SU-DHL-6 (cell line): ENCODE measurements around the gene THAP12.

Experiments
- H2AFZ ChIP-seq: fragments of 200-600 bp; sonication (generic); 2 replicates; pipeline ENCODE4 v1.6.1; 2014; ENCODE audit warnings: low read depth, mild to moderate bottlenecking, moderate library complexity, mixed read lengths, antibody characterized with exemption, low read length; ENCODE audit not compliant: severe bottlenecking
- H3F3A ChIP-seq: fragments of 200-600 bp; shearing (Covaris generic); 2 replicates; pipeline ENCODE4 v1.6.0; 2016; ENCODE audit warnings: antibody characterized with exemption, mild to moderate bottlenecking; ENCODE audit not compliant: insufficient read depth
- H3K27ac ChIP-seq: fragments of 200-600 bp; sonication (generic); 2 replicates; pipeline ENCODE4 v1.5.1; 2016; ENCODE audit warnings: low read depth, mild to moderate bottlenecking, low read length, moderate library complexity, mixed read lengths
- H3K27me3 ChIP-seq: fragments of 200-600 bp; sonication (generic), shearing (Covaris generic); 2 replicates; pipeline ENCODE4 v1.6.0; 2014; ENCODE audit warnings: mild to moderate bottlenecking, low read length
- H3K36me3 ChIP-seq: fragments of 200-600 bp; sonication (generic); 2 replicates; pipeline ENCODE4 v1.6.1; 2014; ENCODE audit warnings: mild to moderate bottlenecking, low read length, mixed read lengths
- H3K4me2 ChIP-seq: fragments of 300-600, 200-600 bp; shearing (Covaris generic), sonication (generic); 2 replicates; pipeline ENCODE4 v1.6.0; 2014; ENCODE audit warnings: low read length, low read depth, mild to moderate bottlenecking; ENCODE audit not compliant: poor library complexity, severe bottlenecking
- H3K4me3 ChIP-seq: fragments of 200-600 bp; sonication (generic); 2 replicates; pipeline ENCODE4 v1.5.1; 2014; ENCODE audit warnings: antibody characterized with exemption, low read length, mild to moderate bottlenecking, mixed read lengths; ENCODE audit not compliant: insufficient read depth, poor library complexity, severe bottlenecking
- H3K79me2 ChIP-seq: fragments of 200-600 bp; sonication (generic); 2 replicates; pipeline ENCODE4 v1.6.1; 2014; ENCODE audit warnings: mild to moderate bottlenecking, low read length, moderate library complexity; ENCODE audit not compliant: insufficient read depth
- H3K9ac ChIP-seq: fragments of 200-600 bp; sonication (generic); 2 replicates; pipeline ENCODE4 v1.7.0; 2014; ENCODE audit warnings: mild to moderate bottlenecking, low read length
- H3K9me2 ChIP-seq: fragments of 200-600 bp; sonication (generic); replicated peaks from 2 replicates; pipeline ENCODE4 v1.6.1; 2014; ENCODE audit warnings: low read length; ENCODE audit not compliant: insufficient read depth
- H3K9me3 ChIP-seq: fragments of 200-600 bp; sonication (generic); 2 replicates; pipeline ENCODE4 v1.6.1; 2014; ENCODE audit warnings: low read length, mixed read lengths; ENCODE audit not compliant: insufficient read depth
- H4K20me1 ChIP-seq: fragments of 200-600 bp; sonication (generic); 2 replicates; pipeline ENCODE4 v1.6.1; 2014; ENCODE audit warnings: low read depth, mild to moderate bottlenecking, antibody characterized with exemption, low read length, moderate library complexity, mixed read lengths
- CTCF ChIP-seq: fragments of 200-600 bp; sonication (generic); IDR thresholded peaks from one replicate; pipeline ENCODE4 v1.5.1; 2017; ENCODE audit warnings: antibody characterized with exemption, mild to moderate bottlenecking, low read length, moderate library complexity; ENCODE audit not compliant: insufficient read depth, poor library complexity, severe bottlenecking
- EZH2phosphoT487 ChIP-seq: fragments of 200-600 bp; sonication (generic), shearing (Covaris generic); conservative IDR thresholded peaks from 2 replicates; pipeline ENCODE4 v1.6.1; 2018; ENCODE audit warnings: mild to moderate bottlenecking, antibody characterized with exemption, low read length, moderate library complexity, mixed read lengths

Gene THAP12

DNA sequence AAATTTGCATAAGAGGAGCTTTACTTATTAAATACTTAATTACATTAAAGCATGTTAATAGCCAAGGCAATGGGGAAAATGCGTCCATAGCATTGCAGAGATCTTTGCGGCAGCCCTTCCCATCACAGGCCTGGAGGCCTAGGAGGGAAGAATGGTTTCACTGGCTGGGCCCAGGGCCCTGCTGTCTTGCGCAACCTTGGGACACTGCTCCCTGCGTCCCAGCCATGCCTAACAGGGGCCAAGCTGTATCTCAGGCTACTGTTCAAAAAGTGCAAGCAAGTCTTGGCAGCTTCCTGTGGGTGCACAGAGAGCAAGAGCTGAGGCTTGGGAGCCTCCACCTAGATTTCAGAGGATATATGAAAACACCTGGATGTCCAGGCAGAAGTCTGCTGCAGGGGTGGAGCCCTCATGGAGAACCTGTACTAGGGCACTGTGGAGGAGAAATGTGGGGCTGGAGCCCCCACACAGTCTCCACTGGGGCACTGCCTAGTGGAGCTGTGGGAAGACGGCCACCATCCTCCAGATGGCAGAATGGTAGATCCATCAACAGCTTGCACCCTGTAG, 46.0 kb downstream of the THAP12 start:
- Histone ChIP-seq H3K9me2 (no peaks in the 10 kb centered on the region), H3K27ac (no peak overlapping the region), H3K36me3 (no peaks in the 10 kb centered on the region), H3K79me2 (no peaks in the 10 kb centered on the region), H3K27me3 (no peaks in the 10 kb centered on the region), H3F3A (no peaks in the 10 kb centered on the region), H2AFZ (no peak overlapping the region), H3K9me3 (peaks cover 25% of the 10 kb centered on the region; the same call in 1 of the 2 replicates), H3K4me3 (no peak overlapping the region), H3K9ac (no peak overlapping the region), H4K20me1 (no peaks in the 10 kb centered on the region), H3K4me2 (no peak overlapping the region)
- TF ChIP-seq CTCF, result no peak
- TF ChIP-seq EZH2phosphoT487, result no peak

DNA sequence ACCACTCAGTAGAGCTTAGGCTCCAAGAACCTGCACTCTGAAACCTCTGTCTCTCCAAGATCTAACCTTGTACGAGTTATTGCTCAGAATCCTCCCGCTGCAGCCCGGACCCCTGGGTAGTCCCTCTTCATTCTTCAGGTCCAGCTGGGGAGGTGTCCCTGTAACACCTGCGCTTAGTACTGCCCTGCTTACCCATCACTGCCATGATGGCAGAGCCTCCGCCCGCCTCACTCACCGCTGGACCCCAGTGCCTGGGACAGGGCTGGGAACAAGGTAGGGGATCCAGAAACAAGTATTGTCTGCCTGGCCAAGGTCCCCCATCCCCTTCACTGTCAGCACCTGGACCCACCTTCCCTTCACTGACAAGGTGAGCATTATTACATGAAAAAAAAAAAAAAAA, 50.3 kb downstream of the THAP12 start:
- H3K9me2 ChIP-seq, result no peaks in the 10 kb centered on the region
- TF ChIP-seq EZH2phosphoT487 (no peak), CTCF (no peak)
- H3K9ac ChIP-seq, result no peak overlapping the region
- H3K4me2 ChIP-seq, result no peak overlapping the region
- no peak overlapping the region for H3K4me3 ChIP-seq
- no peaks in the 10 kb centered on the region for H3K27me3 ChIP-seq
- H3K79me2 ChIP-seq, result no peaks in the 10 kb centered on the region
- H3K27ac ChIP-seq, result no peak overlapping the region
- H2AFZ ChIP-seq, result no peak overlapping the region
- H3K36me3 ChIP-seq, result no peaks in the 10 kb centered on the region
- no peaks in the 10 kb centered on the region for H3F3A ChIP-seq
- H3K9me3 ChIP-seq, result peaks cover 16% of the 10 kb centered on the region; the same call in 1 of the 2 replicates
- H4K20me1 ChIP-seq, result no peaks in the 10 kb centered on the region

DNA sequence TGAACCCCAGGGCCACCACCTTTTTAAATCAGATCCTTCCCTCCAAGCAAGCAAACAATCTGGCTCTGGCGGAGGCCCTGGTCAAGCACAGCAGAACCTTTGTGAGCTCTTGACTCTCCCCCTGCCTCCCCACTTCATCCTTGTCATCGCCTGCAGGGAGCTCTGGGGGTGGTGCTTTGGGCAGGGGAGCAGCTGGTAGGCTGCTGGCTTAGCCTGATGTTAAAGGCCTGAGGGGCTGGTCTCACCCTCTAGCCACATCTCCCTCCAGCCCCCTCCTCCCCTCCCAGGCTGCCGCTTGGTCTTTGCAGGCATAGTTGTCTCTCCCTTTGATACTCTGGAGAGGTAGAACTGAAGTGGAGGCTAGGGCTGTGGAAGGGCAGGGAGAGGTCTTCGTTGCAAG, 50.9 kb downstream of the THAP12 start:
- no peak overlapping the region for H2AFZ ChIP-seq
- no peaks in the 10 kb centered on the region for H3K36me3 ChIP-seq
- H3K4me3 ChIP-seq, result no peak overlapping the region
- H3K27ac ChIP-seq, result no peak overlapping the region
- H3K9me3 ChIP-seq, result peaks cover 9% of the 10 kb centered on the region; the same call in 1 of the 2 replicates
- no peak overlapping the region for H3K4me2 ChIP-seq
- H3K9ac ChIP-seq, result no peak overlapping the region
- H4K20me1 ChIP-seq, result no peaks in the 10 kb centered on the region
- H3F3A ChIP-seq, result no peaks in the 10 kb centered on the region
- TF ChIP-seq EZH2phosphoT487 (no peak), CTCF (no peak)
- no peaks in the 10 kb centered on the region for H3K79me2 ChIP-seq
- no peaks in the 10 kb centered on the region for H3K9me2 ChIP-seq
- H3K27me3 ChIP-seq, result no peaks in the 10 kb centered on the region
